ENCODE measurements around the gene RSPO4. TPM values are rescaled to one million over a fixed set of nuclear protein-coding genes. Genes with fewer than 3 reads are reported as not detected.

The RSPO4 gene
- total RNA-seq, 3 donors from 2014 or later = 0.10 to 0.22 TPM; not detected in 1

DNA sequence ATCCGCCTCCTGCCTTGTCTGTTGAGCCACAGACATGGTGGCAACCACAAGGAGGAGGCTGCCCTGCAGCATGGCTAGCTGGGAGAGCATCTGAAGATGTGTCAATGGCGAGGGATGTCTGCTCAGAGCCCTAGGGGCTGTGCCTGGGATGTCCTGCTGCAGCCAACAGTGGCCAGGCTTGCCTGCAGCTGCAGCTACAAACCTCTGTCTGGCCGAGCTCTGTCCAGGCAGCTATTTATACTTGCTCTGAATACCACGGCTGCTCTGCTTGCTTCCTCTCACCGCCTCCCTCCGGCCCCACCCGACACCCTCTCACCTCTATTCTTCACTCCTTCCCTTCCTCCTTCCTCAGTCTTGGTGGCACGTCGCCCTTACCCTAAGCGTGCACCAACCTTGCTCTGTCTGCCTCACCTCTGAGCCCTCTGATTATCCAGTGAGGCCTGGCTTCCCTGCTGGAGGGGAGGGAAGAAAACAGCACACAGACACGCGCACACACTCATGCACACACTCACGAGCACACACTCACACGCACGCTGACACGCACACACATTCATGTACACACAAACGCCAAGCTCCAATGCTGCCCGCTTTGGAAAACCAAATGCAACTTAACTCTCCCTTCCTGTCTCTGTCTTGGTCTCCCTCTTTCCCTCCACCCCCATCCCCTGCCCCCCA lies 85.8 kb downstream of the RSPO4 start, which contains the start of gene ANGPT4:
ANGPT4 (minus strand) TSS at position 210 of the 675 bp plus-strand sequence; CDS start at position 90, 120 bp downstream.
- no peaks in the 10 kb centered on the region for H3K36me3 ChIP-seq (ENCODE audit: low read depth)
- no peak for DNase-seq
- intact Hi-C loops (cut with DNase I, micrococcal nuclease) = no loop called here

DNA sequence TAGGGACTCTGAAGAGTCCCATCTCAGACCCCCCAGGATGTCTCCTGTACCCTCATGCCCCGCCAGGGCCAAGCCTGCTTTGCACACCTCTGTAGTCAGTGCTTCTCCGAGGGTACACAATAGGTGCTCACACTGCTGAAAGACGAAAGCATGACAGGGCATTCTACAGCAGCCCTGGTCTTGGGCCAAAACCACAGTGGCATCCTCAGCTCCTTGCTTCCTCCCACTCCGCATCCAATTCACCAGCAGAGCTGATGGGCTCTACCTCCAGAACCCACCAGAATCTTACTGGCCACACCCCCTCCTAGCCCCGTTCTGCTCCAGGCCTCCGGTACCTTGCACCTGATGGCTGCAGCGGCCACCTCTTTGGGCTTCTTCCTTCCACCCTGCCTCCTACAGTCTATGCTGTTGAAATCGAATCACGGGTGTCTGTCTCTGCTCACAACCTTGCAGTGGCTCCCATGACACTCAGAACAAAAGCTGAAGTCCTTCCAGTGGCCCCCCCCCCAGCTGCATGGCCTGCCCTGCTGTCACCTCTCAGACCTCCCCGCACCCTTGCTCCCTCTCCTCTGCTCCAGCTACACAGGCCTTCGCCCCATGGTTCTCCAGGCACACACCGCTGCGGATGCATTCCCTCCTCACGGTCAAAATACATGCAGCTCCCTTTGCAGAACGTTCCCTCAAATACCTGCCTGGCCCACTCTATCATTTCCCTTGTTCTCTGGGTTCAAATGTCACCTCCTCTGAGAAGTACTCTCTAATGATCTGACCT lies 87.2 kb downstream of the RSPO4 start:
- Histone ChIP-seq H3K9me3 (no peaks in the 10 kb centered on the region), H3K4me1 (ENCODE audit: low read depth) (no peaks in the 10 kb centered on the region), H3K4me3 (no peak overlapping the region), H3K36me3 (ENCODE audit: low read depth) (no peaks in the 10 kb centered on the region)
- ATAC-seq (no peak), DNase-seq (no peak)
- intact Hi-C loops (cut with DNase I, micrococcal nuclease) = no loop called here
- TF ChIP-seq, protein P1, sequence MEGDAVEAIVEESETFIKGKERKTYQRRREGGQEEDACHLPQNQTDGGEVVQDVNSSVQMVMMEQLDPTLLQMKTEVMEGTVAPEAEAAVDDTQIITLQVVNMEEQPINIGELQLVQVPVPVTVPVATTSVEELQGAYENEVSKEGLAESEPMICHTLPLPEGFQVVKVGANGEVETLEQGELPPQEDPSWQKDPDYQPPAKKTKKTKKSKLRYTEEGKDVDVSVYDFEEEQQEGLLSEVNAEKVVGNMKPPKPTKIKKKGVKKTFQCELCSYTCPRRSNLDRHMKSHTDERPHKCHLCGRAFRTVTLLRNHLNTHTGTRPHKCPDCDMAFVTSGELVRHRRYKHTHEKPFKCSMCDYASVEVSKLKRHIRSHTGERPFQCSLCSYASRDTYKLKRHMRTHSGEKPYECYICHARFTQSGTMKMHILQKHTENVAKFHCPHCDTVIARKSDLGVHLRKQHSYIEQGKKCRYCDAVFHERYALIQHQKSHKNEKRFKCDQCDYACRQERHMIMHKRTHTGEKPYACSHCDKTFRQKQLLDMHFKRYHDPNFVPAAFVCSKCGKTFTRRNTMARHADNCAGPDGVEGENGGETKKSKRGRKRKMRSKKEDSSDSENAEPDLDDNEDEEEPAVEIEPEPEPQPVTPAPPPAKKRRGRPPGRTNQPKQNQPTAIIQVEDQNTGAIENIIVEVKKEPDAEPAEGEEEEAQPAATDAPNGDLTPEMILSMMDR (IDR thresholded peaks at IDR 0.05) = no peak

More for the DNA sequence above, 85.8 kb downstream of the RSPO4 start, which contains the start of gene ANGPT4:
- no peak within 1 kb of the TSS for H3K4me3 ChIP-seq
- TF ChIP-seq, protein P1 (IDR thresholded peaks at IDR 0.05) = no peak
- H3K4me1 ChIP-seq (ENCODE audit: low read depth) = no peaks in the 10 kb centered on the region
- ATAC-seq = no peak
- H3K9me3 ChIP-seq = no peaks in the 10 kb centered on the region

DNA sequence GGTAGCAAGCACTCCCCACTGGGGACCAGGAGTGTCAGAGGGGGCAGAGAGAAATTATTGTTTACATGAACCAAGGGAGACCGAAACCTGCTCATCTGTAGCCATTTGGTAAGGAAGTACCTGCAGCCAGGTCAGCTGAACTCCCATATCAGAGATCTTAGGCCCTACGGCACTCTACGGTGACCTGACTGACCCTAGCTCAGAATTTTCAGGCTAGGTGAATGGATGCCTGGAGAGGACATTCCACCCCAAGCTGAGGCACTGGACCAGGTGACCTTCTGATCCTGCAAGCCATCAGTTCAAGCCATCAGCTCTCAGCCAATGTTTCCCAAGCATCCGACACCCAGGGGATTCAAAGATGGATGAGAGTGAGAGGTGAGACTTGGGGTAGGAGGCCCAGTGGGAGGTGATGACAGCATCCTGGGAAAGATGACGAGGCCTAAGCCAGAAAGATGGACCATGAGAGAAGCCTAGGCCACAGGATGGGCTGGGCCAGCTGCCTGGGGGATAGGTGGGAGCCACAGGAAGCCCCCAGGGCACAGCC lies 88.7 kb downstream of the RSPO4 start:
- TF ChIP-seq, protein P1 (IDR thresholded peaks at IDR 0.05) = no peak
- Histone ChIP-seq H3K36me3 (ENCODE audit: low read depth) (no peaks in the 10 kb centered on the region), H3K9me3 (no peaks in the 10 kb centered on the region), H3K4me3 (no peak overlapping the region), H3K4me1 (ENCODE audit: low read depth) (no peaks in the 10 kb centered on the region)
- no peak for DNase-seq
- no peak for ATAC-seq
- intact Hi-C loops (cut with DNase I, micrococcal nuclease) = no loop called here

DNA sequence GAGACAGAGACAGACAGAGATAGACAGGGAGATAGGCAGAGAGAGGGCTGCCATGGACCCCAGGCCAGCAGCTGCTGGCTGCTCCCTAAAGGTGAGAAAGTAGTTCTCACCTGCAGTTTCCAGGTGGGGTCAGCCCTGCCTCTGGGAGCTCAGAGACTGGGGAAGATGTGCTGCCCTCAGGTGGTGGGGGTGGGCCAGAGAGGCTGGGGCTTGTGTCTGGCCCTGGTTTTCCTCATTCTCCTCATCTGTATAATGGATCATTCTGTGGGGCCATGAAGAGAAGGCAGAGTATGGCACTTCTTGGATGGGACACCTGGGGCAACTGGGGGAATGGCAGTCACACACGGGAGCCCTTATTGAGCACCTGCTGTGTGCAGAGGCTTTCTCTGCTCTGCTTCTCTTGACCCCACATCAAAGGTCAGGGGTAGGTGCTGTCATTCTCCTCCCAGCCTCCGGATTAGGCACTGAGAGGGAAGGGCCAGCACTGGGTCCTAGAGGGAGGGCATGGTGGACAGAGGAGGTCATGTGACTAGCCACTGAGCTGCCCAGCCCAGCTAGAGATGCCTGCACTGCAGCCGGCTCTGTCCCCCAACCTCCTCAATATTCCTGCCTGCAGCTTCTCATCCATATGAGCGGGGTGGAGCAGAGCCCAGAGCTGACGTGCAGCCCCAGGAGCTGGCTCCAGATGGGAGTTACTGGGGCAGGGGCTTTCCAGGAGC lies 90.1 kb downstream of the RSPO4 start:
- Histone ChIP-seq H3K9me3 (no peaks in the 10 kb centered on the region), H3K4me3 (no peak overlapping the region), H3K4me1 (ENCODE audit: low read depth) (no peaks in the 10 kb centered on the region), H3K36me3 (ENCODE audit: low read depth) (no peaks in the 10 kb centered on the region)
- TF ChIP-seq, protein P1 (IDR thresholded peaks at IDR 0.05) = no peak
- DNase-seq (no peak), ATAC-seq (no peak)
- intact Hi-C loops (cut with DNase I, micrococcal nuclease) = no loop called here
